Stimulated activated CD4-positive, alpha-beta T cell treated with anti-CD3 and anti-CD28 coated beads, Interleukin-1b, Interleukin-23, amount 100 ng/mL, for 1 hour (primary cell): Measurements from ENCODE around the gene LCK.

Experiments used
- DNase-seq, 2 donors: peaks; one replicate each; pipeline ENCODE4 v3.0.0-alpha.2; 2020; ENCODE audit warnings: low read depth in 2 of 2

LCK gene

DNA sequence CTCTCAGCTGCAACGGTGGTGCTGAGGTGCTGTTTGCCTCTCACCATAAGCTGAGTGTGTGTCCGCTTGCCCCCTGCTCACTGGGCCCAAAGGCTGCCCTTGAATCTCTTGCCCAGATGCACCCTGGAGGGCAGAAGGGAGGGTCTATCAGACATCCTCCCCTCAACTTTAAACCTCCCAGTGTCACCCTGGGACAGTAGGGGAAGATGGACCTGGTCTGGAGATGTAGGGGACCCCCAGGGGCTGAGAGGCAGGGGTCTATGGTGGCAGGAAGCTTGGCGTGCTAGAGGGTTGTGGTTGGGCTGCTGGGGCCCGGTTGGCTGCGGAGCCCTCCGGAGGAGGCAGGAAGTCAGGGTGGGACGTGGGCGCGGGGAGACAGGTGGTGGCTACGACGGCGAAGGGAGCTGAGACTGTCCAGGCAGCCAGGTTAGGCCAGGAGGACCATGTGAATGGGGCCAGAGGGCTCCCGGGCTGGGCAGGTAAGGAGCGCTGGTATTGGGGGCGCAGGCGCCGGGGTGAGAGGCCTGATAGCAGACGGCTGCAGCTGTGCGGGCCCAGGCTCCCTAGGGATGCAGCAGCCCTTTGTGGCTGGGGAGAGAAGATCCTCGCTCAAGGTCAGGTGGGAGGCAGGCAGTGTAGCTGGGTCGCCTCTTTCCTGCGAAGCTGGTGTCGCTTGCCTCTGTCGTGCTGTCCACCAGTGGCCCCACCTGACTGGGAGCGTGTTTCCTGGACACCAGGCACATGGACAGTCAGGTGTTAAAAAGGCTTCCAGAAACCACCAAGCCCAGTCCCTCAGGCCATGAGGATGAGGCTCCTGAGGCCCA lies at the start of gene LCK:
TSS of gene LCK (plus strand) at position 373 of the 824 bp plus-strand sequence. CDS start 23,065 bp downstream, outside the sequence.
- no peak for DNase-seq

DNA sequence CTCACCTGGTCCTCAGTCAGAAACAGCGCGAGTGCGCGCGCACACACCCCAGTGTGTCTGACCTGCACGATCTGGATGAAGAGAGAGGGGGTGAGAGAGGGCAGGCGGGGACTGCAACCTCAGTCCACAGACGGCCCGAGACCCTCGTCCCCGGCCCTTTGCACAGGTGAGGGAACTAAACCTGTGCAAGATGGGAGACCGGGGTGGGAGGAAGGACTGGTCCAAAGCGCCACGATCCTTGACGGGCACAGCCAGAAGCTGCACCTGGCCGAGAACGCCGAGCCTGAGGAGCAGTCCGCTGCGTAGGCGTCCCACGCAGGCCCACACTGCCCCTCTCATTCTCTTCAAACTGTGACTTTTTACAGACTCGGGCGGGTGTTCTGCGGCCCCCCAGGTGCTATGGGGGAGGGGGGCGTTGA lies 46.1 kb upstream of the LCK start:
- no peak for DNase-seq

DNA sequence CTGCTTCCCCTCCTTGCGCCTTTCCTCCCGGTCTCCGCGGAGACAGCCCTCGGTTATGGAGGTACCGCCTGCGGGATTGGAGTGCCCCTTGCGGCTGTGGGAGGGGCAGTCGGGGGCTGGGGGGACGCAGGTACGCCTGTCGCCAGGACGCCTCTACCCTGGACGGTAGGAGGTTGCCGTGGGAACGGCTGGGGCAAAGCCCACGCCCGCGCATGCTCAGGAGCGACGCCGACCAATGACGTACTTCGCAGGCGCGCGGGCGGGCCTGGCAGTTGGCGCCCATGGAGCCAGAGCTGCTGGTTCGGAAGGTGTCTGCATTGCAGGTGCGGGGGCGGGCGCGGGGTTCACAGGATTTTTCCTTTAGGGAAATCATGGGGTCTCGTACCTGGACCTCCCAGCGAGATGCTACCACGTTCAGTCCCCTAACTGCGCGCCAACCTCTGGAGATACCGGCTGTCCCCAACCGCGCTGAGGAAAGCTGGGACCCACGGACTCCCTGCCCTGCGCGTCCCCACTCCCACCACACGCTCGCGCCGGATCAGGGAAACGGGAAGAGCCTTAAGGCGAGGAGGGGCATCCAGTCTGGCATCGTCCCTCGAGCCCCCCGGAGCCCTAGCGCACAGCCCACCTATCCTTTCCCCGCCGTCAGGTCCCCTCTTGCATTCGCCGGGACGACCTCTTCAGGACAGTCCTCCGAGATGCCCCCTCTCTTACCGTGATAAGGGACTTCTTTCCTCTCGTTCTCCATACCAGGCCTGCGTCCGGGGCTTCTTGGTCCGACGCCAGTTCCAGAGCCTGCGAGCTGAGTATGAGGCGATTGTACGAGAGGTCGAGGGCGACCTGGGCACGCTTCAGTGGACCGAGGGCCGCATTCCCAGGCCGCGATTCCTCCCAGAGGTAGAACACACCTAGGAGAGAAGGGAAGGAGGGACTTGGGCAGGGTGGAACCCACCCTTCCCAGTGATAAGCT lies 45.4 kb upstream of the LCK start, which contains the start of gene IQCC:
TSS of gene IQCC (plus strand) at position 271 of the 970 bp plus-strand sequence. CDS start at position 282, 11 bp downstream.
- peak; percentile 60 to 68 for DNase-seq

DNA sequence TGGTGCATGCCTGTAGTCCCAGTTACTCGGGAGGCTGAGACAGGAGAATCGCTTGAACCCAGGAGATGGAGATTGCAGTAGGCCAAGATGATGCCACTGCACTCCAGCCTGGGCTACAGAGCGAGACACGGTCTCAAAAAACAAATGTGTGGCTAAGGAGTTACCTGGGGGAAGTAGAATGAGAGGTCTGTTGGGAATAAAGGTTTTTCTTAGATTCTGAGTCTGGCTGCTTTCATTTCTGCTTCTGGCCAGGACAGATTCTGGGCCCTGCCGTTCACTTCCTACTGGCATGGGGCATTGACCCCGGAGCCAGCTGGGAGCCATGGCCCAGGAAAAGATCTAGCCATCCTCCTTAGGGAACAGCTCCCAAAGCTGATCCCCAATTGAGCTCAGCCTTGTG lies 42.6 kb upstream of the LCK start:
- DNase-seq: no peak

GRCh38 chr1:32208891-32209328 lies 42.2 kb upstream of the LCK start, which contains the start of gene DCDC2B:
DCDC2B (plus strand) TSS chr1:32209089; CDS start chr1:32209094, 5 bp downstream.
- no peak for DNase-seq

- peak in 1 of 2 donors; percentile 15 for DNase-seq
These were observed 35.2 kb upstream of the LCK start for GRCh38 chr1:32215629-32216480.

DNA sequence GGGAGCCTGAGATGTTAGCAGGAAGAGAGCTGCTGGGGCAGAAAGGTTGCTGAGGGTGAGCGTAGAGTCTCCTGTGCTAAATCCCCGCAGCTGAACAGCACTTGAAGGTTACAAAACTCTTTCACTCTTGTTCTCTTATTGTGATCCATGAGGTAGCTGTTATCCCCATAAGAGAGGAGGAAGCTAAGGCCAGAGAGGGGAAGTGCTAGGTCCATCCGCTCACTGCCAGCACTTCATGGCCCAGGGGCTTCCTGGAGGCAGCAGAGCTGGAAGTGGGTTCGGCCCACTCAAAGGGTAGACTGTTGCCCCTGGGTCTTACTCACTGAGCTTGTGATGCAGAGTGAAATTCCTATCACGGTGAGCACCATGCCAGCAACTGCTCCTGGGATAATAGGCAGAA lies 34.5 kb upstream of the LCK start:
- no peak for DNase-seq

GRCh38 chr1:32219022-32219421 lies 32.0 kb upstream of the LCK start:
- DNase-seq: no peak

- DNase-seq: no peak
These were observed 30.1 kb upstream of the LCK start for GRCh38 chr1:32220746-32221580.

- no peak for DNase-seq
These were observed 29.5 kb upstream of the LCK start for GRCh38 chr1:32221581-32221979.

DNA sequence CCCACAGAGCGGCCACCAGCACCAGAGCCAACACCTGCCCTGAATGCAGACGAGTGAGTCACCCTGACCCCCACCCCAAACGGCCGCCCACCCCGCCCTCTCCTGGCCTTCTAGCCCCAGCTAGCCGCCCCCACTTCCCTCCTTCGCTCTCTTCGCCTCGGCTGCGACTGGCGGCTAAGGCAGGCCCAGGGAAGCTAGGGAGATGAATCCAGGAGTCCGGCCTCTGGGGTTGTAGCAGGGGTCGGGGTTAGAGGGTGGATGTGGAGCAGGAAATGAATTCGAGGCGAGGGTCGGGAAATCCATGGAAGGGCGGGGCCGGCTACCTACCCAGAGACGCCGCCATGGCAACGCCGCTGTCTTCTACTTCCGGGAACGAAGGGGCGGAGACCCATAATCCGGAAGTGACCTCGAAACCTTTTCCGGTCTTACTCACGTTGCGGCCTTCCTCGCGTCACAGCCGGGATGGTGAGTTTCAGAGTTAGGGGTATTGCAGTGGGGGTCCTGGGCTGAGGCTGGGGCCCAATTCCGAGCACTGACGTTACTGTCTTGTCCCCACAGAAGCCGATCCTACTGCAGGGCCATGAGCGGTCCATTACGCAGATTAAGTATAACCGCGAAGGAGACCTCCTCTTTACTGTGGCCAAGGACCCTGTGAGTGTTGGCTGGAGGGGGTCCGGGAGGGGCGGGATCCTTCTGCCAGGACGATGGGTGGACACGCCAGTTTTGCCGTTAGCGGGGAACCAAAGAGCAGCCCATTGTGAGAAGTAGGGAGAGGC lies 28.9 kb upstream of the LCK start, which contains the start of the genes EIF3I and TMEM234:
TSS of gene EIF3I (plus strand) at position 428 of the 776 bp plus-strand sequence. CDS start at position 463, 35 bp downstream.
TSS of gene TMEM234 (minus strand) at position 374 of the 776 bp plus-strand sequence. CDS start at position 343, 31 bp downstream.
- DNase-seq: peak; percentile 74 to 77

DNA sequence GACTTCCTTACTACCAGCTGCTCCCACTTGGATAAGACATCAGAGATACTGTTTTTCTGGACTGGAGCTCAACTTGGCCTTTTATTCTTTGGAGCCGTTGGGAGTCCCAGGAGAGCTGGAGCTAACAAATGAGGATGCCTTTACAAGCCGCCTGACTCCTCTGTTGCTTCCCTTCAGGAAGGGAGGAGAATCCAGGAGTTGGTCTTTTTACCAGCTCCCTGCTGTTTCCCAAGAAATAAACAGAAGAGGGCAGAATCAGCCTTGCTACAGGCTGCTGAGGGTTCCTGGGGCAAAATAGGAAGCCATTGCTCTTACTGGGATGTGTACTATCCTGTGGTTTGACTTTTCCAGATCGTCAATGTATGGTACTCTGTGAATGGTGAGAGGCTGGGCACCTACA lies 27.4 kb upstream of the LCK start:
- DNase-seq: no peak

GRCh38 chr1:32224285-32224684 lies 26.8 kb upstream of the LCK start:
- DNase-seq: no peak

- DNase-seq: no peak
These were observed 22.3 kb upstream of the LCK start for GRCh38 chr1:32228771-32229170.

DNA sequence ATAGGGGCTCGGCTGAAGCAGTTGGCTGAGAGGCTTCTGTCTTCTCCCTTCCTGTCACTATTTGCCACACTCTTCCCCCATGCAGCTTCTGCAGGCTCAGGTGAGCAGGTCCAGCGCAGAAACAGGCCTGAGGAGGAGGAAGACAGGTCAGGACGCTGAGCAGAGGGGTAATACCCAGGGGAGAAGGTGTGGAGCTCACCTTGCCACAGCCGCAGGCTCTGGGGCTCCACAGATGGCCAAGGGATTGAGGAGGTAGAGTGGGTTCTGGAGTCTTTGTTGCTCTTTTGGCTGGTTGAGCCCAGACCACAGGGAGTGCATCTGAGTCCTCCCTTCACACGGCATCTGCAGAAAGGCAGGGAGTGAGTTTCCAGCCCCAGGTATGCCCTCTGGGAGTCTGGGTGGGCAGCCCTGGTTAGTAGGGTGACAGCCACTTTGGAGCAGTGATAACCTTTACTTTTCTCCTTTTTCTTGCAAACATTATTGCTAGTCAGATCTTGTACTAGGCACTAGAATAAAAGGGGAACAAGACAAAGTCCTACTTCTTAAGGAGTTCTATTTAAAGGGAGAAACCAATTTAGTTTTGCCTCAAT lies 19.1 kb upstream of the LCK start:
- DNase-seq: no peak

DNA sequence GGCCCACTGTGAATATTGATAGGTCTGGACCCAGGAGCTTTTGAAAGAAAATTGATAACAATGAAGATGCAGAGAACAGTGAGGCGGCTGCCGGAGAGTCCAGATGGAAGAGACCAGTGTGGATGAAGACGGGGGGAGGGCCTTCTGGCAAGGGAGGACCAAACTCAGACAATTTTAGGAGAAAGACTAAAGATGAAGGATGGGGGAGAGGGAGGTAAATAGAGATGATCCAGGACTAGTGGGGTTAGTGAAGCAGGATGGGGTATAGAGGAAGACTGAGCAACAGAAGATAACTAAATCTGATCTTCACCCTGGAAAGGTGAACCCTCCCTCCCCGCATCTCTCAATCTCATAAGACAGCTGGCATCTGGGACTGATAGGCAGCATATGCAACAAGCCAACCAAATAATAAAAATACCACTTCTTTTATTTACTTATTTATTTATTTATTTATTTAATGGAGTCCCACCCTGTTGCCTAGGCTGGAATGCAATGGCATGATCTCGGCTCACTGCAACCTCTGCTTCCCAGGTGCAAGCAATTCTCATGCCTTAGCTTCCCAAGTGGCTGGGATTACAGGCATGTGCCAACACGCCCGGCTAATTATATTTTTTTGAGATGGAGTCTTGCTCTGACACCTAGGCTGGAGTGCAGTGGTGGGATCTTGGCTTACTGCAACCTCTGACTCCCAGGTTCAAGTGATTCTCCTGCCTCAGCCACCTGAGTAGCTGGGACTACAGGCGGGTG lies 18.3 kb upstream of the LCK start:
- DNase-seq: no peak

DNA sequence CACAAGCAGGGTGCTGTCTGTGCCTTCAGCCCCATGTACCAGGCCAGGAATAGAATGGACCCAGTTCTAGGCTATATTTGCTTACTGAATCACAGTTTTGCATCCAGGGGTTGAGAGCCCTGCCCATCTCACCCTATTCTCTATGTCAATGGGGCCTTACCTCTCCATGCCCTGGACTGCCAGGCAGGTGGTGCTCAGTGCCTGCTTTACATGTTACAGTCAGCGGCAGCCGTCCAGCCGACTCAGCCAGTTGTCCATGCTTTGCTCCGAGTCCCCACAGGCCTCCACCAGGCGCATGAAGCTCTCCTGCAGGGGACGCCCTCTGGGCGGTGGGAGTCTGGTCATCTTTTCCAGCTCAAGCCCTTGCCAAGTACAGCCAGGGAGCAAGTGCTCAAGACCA lies 16.3 kb upstream of the LCK start:
- DNase-seq: no peak

DNA sequence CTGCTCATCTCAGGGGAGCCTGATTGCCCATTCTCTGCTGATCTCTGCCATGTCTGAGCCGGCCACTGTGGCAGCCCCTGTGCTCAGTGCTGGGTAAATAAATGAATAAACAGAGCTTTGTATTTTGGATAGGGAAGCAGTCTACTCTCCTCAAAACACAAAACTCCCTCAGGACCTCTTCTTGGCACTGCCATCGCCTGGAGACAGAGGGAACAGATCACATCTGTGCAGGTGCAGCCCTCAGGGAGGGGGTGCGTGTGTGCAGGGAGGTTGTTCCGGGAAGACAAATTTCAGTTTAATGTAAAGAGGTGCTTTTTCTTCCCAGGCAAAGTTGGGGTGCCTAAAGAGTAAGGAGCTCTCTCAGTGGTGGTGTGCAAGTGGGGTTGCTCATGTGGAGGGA lies 11.7 kb upstream of the LCK start:
- no peak for DNase-seq
